ENCODE data around the gene NAA38.
"Not testable (repeated sequence)": the region's sequence is repeated elsewhere in the genome, so short reads cannot be mapped to it uniquely, and the experiment has no call there.

The NAA38 gene

DNA sequence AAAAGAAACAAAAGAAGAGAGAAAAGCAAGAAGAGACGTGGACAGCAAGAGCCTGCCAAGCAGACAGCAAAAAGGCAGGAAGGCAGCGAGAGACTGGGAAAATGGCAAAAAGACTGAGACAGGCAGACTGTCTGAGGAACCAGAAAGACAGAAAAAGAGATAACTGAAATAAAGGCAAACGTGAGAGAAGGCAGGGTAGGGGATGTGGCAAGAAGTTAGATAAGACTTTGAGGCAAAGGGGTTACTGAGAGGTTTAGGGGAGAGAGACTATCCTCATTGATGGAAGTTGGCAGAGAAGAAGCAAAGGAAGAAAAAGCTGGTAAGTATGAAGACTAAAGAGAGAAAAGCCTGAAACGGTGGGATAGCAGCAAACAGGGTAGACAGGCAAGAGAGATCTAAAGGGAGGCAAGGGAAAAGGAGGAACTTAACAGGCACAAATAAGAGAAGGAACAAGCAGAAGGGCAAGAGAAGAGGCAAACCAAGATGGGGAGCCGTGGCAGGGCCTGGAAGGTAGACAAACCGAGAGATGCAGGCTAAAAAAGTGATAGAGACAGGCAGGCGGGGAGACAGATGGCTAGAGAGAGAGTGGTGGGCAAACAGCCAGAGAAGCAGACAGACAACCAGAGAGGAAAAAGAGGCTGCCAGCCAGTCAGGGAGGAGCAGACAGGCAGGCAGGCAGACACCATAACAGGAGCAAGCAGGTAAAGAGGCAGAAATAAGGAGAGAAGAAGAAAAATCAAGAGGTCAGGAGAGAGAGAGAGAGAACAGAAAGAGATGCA, 24.1 kb upstream of the NAA38 start:
- DNase-seq, result no peak

- DNase-seq, result no peak
Observed at GRCh38 chr17:7880076-7880868, 22.9 kb upstream of the NAA38 start.

DNA sequence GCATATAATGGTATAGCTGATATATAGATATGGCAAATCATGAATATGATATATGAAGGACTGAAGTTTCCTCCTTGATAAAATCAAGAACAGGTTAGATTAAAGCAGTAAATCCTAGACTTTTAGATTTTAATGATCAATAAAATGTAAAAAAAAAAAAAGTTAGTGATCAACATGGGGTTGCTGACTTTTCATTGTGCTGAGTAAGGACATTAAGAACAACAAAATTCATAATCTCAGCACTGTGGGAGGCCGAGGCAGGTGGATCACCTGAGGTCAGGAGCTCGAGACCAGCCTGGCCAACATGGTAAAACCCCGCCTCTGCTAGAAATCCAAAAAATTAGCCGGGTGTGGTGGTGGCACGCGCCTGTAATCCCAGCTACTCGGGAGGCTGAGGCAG, 20.9 kb upstream of the NAA38 start:
- no peak for DNase-seq

DNA sequence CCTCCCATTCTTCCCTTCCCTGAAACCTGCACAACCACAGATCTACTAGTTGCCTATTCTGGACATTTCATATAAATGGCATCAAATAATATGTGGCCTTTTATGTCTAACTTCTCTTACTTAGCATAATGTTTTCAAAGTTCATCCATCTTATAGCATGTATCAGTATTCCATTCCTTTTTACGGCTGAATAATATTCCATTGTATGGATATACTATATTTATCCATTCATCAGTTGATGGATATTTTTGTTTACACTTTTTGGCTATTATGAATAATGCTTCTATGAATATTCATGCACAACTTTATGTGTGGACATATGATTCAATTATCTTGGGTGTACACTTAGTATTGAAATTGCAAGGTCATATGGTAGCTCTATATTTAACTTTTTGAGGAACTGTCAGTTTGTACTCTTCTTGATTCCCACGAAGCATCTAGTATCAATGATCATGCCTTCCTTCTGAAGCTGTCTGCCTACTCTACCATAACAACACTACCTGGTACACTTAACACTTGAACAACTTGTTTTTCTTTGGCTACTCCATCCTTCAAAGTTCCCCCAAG, 18.5 kb upstream of the NAA38 start:
- DNase-seq, result no peak

- DNase-seq, result no peak
Observed at GRCh38 chr17:7873051-7873450, 15.7 kb upstream of the NAA38 start.

DNA sequence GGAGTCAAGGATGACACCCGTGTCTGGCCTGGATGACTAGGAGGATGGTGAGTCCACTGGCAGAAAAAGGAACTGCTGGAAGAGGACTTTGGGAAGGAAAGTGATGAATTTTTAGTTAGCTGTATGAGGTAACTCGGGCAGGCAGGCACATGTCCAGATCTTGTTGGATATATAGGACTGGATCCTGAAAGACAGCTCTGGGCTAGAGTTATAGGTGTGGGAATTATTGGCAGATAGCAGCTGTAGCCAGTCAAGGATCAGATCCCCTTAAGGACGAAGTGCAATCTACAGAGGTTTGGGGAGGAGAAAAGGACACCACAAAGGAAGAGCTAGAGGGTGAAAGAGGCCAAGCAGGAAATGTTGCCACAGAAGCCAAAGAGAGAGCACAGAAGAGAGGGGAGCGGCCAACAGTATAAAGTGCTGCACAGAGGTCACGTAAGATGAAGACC, 10.5 kb upstream of the NAA38 start:
- no peak for DNase-seq

- no peak for DNase-seq
Observed at GRCh38 chr17:7864995-7865650, 7.8 kb upstream of the NAA38 start.

- DNase-seq, result not testable (repeated sequence)
Observed at GRCh38 chr17:7864384-7864783, 7.0 kb upstream of the NAA38 start.

DNA sequence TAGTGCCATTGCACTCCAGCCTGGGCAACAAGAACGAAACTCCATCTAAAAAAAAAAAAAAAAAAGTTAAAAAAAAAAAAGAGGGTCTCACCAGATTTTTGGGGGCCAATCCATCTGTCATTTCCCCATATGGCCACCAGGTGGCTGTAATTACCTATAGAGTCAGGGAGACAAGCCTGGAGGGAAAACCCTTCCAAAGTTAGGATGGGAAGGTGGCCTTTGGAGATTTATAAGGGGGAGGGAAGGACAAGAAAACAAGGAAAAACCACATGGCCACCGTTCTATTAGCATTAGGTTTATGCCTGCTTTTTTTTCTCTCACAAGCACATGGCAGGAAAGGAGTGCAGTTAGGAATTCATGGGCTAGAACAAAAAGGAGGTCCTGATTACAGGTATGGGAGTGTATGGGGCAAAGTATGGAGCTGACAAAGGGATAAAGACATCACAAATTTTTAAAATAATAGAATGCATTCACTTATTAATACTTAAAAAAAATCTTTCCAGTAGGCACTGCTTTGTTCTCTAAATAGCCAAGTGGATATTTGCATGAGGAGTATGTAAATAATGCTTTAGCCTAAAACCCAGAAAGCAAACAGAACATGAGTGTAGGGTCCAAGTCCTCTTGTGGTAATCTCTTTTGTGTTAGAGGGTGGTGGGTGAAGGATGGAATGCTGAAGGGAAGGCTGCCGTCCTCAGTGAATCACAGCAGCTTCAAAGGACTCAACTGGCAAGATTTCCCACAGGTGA, 5.5 kb upstream of the NAA38 start:
- peak; percentile 49 for DNase-seq

- DNase-seq, result no peak
Observed at GRCh38 chr17:7859028-7859427, 1.7 kb upstream of the NAA38 start.

- peak; percentile 63 for DNase-seq
Observed at GRCh38 chr17:7858522-7858810, 1.1 kb upstream of the NAA38 start.

- DNase-seq, result peak; percentile 92
Observed at GRCh38 chr17:7857713-7858521, 558 bp upstream of the NAA38 start, which contains the start of gene CYB5D1. TSS of gene CYB5D1 (plus strand) at chr17:7858003. CDS start at chr17:7858135, 132 bp downstream.

GRCh38 chr17:7856011-7856810, 1.1 kb downstream of the NAA38 start:
- peak; percentile 63 for DNase-seq

GRCh38 chr17:7855660-7856010, 1.7 kb downstream of the NAA38 start:
- no peak for DNase-seq

GRCh38 chr17:7854851-7855659, 2.3 kb downstream of the NAA38 start, which contains the start of gene TMEM88:
TSS of gene TMEM88 (plus strand) at chr17:7855066. CDS start at chr17:7855075, 9 bp downstream.
- DNase-seq, result peak; percentile 45

- no peak for DNase-seq
Observed at GRCh38 chr17:7854078-7854777, 3.1 kb downstream of the NAA38 start.

DNA sequence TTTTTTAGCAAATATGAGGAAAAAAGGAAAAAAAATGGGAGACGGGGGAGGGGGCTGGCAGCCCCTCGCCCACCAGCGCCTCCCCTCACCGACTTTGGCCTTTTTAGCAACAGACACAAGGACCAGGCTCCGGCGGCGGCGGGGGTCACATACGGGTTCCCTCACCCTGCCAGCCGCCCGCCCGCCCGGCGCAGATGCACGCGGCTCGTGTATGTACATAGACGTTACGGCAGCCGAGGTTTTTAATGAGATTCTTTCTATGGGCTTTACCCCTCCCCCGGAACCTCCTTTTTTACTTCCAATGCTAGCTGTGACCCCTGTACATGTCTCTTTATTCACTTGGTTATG, 3.7 kb downstream of the NAA38 start:
- DNase-seq, result no peak

GRCh38 chr17:7852919-7853690, 4.3 kb downstream of the NAA38 start:
- peak; percentile 21 for DNase-seq

DNA sequence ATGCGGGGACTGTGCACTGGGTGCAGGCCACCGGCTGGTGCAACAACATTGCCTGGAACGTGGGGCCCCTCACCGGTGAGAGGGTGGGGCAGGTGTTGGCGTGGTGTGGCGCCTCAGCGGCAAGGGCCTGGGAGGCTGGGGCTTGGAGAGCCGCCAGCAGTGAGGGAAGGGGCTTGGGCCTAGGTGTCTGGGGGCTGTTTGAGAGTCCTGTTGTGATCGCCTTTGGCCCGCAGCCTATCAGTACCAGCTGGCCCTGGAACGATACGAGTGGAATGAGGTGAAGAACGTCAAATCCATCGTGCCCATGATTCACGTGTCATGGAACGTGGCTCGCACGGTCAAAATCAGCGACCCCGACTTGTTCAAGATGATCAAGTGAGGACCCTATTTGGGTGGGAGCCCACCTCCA, 5.1 kb downstream of the NAA38 start:
- no peak for DNase-seq

All from CD4-positive, alpha-beta T cell treated with Interleukin-15 for 1 hour (primary cell).